GM10847 (cell line): ENCODE data around the gene GPC5.

ENCODE experiments used
- POLR2A ChIP-seq: IDR thresholded peaks from 2 replicates; pipeline ENCODE4 v1.6.1; 2011; ENCODE audit not compliant: insufficient read length; ENCODE audit errors: extremely low read depth

GPC5 gene

GRCh38 chr13:92804926-92805325, 1406.5 kb downstream of the GPC5 start:
- no peak for TF ChIP-seq POLR2A

DNA sequence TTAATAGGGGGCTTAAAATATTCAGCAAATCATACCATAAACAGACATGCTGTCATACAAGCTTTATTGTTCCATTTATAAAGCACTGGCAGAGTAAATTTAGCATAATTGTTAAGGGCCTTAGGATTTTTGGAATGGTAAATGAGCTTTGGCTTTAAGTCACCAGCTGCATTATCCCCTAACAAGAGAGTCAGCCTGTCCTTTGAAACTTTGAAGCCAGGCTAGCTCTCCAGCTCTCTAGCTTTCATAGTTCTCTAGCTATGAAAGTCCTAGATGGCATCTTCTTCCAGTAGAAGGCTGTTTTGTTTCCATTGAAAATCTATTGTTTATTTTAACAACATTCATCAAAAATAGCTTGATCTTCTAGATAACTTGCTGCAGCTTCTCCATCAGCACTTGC, 1407.3 kb downstream of the GPC5 start:
- TF ChIP-seq POLR2A = no peak

- TF ChIP-seq POLR2A = no peak
Measured at GRCh38 chr13:92806215-92806614, 1407.8 kb downstream of the GPC5 start.

GRCh38 chr13:92807353-92807752, 1408.9 kb downstream of the GPC5 start:
- no peak for TF ChIP-seq POLR2A

- no peak for TF ChIP-seq POLR2A
Measured at GRCh38 chr13:92807966-92808365, 1409.5 kb downstream of the GPC5 start.

DNA sequence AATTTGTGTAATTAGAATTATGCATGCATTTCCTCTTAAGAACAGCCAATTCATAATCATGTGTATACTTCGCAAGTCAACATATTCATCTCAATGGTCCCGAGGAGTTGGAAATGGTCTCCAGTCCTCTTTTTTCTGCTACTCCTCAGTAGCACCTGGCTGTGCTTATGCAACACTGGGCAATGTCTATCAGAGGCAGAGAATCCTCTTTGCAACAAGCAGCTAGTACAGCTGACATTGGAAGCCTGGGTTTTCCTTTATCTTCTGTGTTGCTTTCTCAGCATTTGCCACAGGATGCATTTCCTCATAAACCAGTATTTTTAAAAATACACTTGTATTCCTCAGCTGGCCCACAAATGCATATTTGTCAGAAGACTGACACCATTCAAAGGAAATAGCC, 1422.9 kb downstream of the GPC5 start:
- TF ChIP-seq POLR2A = no peak

DNA sequence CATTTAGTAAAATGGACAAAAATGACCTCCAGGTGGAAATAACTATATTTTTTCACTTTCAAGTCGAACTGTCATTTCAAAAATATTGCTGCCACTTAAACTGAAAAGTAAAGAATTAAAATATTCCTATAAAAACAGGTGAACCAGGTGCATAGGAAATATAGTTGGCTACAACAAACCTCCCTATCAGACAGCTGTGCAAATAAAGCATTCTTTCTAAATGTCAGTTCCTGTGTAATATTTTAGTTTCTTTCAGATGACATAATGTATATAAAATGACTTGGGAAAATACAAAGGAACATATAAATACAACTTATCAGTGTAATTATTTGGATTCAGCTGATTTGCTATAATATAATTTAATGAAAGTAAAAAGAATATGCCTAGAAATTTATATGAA, 1424.6 kb downstream of the GPC5 start:
- no peak for TF ChIP-seq POLR2A

GRCh38 chr13:92825938-92826596, 1427.6 kb downstream of the GPC5 start:
- no peak for TF ChIP-seq POLR2A

DNA sequence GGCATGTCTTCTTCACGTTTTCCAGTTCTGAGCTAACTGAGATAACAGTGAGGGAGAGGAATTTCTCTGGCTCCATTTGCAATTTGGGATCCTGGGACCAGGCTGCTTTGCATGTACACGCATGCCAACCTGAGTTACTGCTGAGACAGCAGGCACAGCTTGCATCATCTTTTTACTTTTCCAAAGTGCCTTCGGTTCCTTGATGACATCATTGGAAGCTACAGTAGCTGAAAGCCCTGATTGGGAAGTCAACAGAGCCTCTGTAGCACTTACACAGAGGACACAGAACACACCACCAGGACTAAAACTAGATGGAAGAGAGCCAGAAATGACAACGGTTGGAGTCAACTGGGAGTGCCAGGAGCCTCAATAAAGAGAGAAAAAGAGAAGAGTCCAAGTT, 1429.1 kb downstream of the GPC5 start:
- no peak for TF ChIP-seq POLR2A

- no peak for TF ChIP-seq POLR2A
Measured at GRCh38 chr13:92829930-92830329, 1431.5 kb downstream of the GPC5 start.

DNA sequence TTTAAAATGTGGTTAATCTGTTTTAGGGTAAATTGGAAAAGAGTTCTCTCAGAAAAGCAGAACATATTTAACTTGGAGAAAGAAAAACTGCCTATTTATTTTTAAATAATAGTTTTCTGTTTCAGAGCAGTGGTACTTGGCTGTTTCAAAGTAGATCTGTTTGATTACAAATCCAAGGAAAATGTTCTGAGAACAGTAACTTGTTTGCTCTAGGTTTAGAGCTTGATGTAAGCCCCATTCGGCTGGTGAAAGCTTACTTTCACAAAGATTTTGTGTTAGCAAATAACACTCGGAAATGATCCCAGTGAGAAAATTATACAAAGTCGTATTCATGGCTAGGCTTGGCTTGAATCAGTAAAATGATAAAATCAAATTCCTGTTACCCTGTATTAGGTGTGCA, 1432.4 kb downstream of the GPC5 start:
- TF ChIP-seq POLR2A = no peak

DNA sequence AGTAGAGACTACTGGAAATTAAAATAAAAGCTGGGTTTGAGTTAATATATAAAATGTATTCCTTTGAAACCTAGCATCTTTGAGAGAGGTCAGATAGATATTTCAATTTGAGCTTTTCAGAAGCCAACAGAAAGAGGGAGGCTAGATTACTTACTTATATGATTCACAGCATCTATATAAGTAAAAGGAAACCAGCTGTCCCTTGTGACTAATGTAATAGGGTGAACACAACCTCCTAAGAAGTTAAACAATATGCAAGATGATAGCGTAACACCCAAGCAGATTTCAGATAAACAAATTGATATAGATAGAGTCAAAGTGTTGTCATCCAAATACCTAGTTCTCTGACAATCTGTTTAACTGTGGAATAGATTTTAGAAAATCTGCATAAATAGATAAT, 1434.7 kb downstream of the GPC5 start:
- no peak for TF ChIP-seq POLR2A

DNA sequence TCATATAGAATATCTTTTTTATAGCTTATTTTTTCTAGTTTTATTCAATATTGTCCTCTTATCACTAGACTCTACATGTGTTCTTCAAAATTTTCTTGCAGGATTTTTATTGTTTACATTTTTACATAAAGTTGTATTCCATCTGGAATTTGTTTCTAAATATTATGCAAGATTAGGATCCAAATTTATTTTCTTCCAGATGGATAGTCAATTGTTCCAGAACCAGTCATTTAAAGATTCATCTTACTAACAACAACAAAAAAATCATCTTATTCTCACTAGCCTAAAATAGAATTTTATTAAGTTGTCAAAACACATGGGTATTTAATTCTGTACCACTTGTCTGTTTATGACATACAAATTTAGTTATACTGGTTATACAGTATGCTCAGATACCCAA, 1437.8 kb downstream of the GPC5 start:
- no peak for TF ChIP-seq POLR2A

GRCh38 chr13:92838786-92839185, 1440.4 kb downstream of the GPC5 start:
- no peak for TF ChIP-seq POLR2A

GRCh38 chr13:92842145-92842544, 1443.7 kb downstream of the GPC5 start:
- TF ChIP-seq POLR2A = no peak

GRCh38 chr13:92843549-92843948, 1445.1 kb downstream of the GPC5 start:
- no peak for TF ChIP-seq POLR2A

DNA sequence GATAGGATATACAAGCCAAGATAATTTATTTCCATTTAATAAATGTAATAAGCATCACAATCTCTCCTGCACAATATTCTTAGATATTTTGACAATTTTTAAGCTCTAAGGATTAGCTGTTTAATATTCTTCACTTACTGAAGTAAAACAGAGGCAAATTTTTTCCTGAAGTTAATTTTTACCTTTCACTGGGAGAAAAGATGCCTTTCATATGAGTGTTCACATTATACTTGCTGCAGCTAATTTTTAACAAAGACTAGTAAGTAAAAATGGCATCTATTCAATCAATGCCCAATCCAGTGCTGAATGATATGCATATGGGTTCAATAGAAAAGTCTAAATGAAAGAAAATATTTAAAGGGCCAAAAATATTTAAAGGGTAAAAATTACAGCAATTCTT, 1451.0 kb downstream of the GPC5 start:
- no peak for TF ChIP-seq POLR2A
